ENCODE measurements around the gene MAPKAP1. TPM values are rescaled to one million over a fixed set of nuclear protein-coding genes. Genes with fewer than 3 reads are reported as not detected.
A peak's percentile ranks its signal among the peaks of the same experiment; 100 is the strongest.

MAPKAP1 gene
- total RNA-seq, 1 donor from 2014 or later, result 81.9 TPM

- no peak for FAIRE-seq
- no peak for TF ChIP-seq CTCF (IDR thresholded peaks at IDR 0.05; ENCODE audit: insufficient read depth, low read length, severe bottlenecking)
- no peaks in the 10 kb centered on the region for H3K36me3 ChIP-seq (ENCODE audit: control insufficient read depth, insufficient read depth, low read length)
- H3K27me3 ChIP-seq (ENCODE audit: control insufficient read depth, insufficient read depth, low read length), result no peaks in the 10 kb centered on the region
- H3K4me3 ChIP-seq (ENCODE audit: low read depth, low read length), result no peak overlapping the region
- DNase-seq (ENCODE audit: low read depth), result no peak
Measured at GRCh38 chr9:125497906-125498305, 209.1 kb downstream of the MAPKAP1 start.

GRCh38 chr9:125497478-125497877 lies 209.5 kb downstream of the MAPKAP1 start:
- no peak for FAIRE-seq
- no peak for TF ChIP-seq CTCF (IDR thresholded peaks at IDR 0.05; ENCODE audit: insufficient read depth, low read length, severe bottlenecking)

GRCh38 chr9:125496313-125496834 lies 210.6 kb downstream of the MAPKAP1 start:
- no peak for FAIRE-seq
- H3K4me3 ChIP-seq (ENCODE audit: low read depth, low read length), result no peak overlapping the region
- H3K36me3 ChIP-seq (ENCODE audit: control insufficient read depth, insufficient read depth, low read length), result no peaks in the 10 kb centered on the region
- TF ChIP-seq CTCF (IDR thresholded peaks at IDR 0.05; ENCODE audit: insufficient read depth, low read length, severe bottlenecking), result no peak
- no peaks in the 10 kb centered on the region for H3K27me3 ChIP-seq (ENCODE audit: control insufficient read depth, insufficient read depth, low read length)
- no peak for DNase-seq (ENCODE audit: low read depth)

More at GRCh38 chr9:125497478-125497877, 209.5 kb downstream of the MAPKAP1 start:
- no peak overlapping the region for H3K4me3 ChIP-seq (ENCODE audit: low read depth, low read length)
- H3K36me3 ChIP-seq (ENCODE audit: control insufficient read depth, insufficient read depth, low read length), result no peaks in the 10 kb centered on the region
- no peak for DNase-seq (ENCODE audit: low read depth)
- no peaks in the 10 kb centered on the region for H3K27me3 ChIP-seq (ENCODE audit: control insufficient read depth, insufficient read depth, low read length)

GRCh38 chr9:125495172-125496119 lies 211.6 kb downstream of the MAPKAP1 start:
- Histone ChIP-seq H3K36me3 (ENCODE audit: control insufficient read depth, insufficient read depth, low read length) (no peaks in the 10 kb centered on the region), H3K27me3 (ENCODE audit: control insufficient read depth, insufficient read depth, low read length) (no peaks in the 10 kb centered on the region), H3K4me3 (ENCODE audit: low read depth, low read length) (no peak overlapping the region)
- no peak for FAIRE-seq
- no peak for TF ChIP-seq CTCF (IDR thresholded peaks at IDR 0.05; ENCODE audit: insufficient read depth, low read length, severe bottlenecking)
- DNase-seq (ENCODE audit: low read depth), result peak; percentile 68

- no peaks in the 10 kb centered on the region for H3K36me3 ChIP-seq (ENCODE audit: control insufficient read depth, insufficient read depth, low read length)
- FAIRE-seq (no peak), DNase-seq (ENCODE audit: low read depth) (no peak)
- no peaks in the 10 kb centered on the region for H3K27me3 ChIP-seq (ENCODE audit: control insufficient read depth, insufficient read depth, low read length)
- no peak overlapping the region for H3K4me3 ChIP-seq (ENCODE audit: low read depth, low read length)
- TF ChIP-seq CTCF (IDR thresholded peaks at IDR 0.05; ENCODE audit: insufficient read depth, low read length, severe bottlenecking), result no peak
Measured at GRCh38 chr9:125494653-125494915, 212.4 kb downstream of the MAPKAP1 start.
